Gastroesophageal sphincter (tissue), 4 donors: Measurements from ENCODE around the gene WDR64. TPM values are rescaled to one million over a fixed set of nuclear protein-coding genes. Genes with fewer than 3 reads are reported as not detected.

Experiments
- ATAC-seq: fragments of 150-250 bp; one replicate; pipeline ENCODE4 v1.9.1; 2016; ENCODE audit warnings: mild to moderate bottlenecking, moderate library complexity
- H3K27ac ChIP-seq, 4 donors: fragments of 200-600 bp; sonication (generic) in 3 of 4; 1 replicate in 3 of 4; 2 replicates in 1 of 4; pipeline ENCODE4 v1.5.1; 2016 to 2019
- H3K27me3 ChIP-seq: fragments of 200-600 bp; sonication (generic); one replicate; pipeline ENCODE4 v1.5.1; 2019
- H3K36me3 ChIP-seq, 2 donors: fragments of 200-600 bp; sonication (generic); one replicate each; pipeline ENCODE4 v1.5.1; 2019; ENCODE audit warnings: control low read depth in 1 of 2
- H3K4me1 ChIP-seq, 3 donors: fragments of 200-600 bp; sonication (generic); 1 replicate in 2 of 3; 2 replicates in 1 of 3; pipeline ENCODE4 v1.5.1; 2016 to 2019; ENCODE audit warnings: control low read depth in 2 of 3
- H3K4me3 ChIP-seq, 2 donors: fragments of 200-600 bp; sonication (generic); one replicate each; pipeline ENCODE4 v1.5.1; 2019; ENCODE audit warnings: mild to moderate bottlenecking in 1 of 2, moderate library complexity in 1 of 2
- H3K9me3 ChIP-seq, 3 donors: fragments of 200-600 bp; sonication (generic); one replicate each; pipeline ENCODE4 v1.5.1; 2017 to 2019; ENCODE audit warnings: control low read depth in 2 of 3
- CTCF ChIP-seq, 4 experiments: fragments of 200-600 bp in 2 of 4; fragments of 450-650 bp in 2 of 4; sonication (generic) in 1 of 4; IDR thresholded peaks; one replicate each; pipeline ENCODE4 v1.5.1; 2017 to 2019; ENCODE audit warnings: antibody characterized with exemption in 4 of 4, mild to moderate bottlenecking in 2 of 4, moderate library complexity in 2 of 4
- EP300 ChIP-seq: sonication (generic); formaldehyde crosslinking; IDR thresholded peaks from one replicate; pipeline ENCODE4 v1.6.1; 2017; ENCODE audit warnings: antibody characterized with exemption, mild to moderate bottlenecking
- POLR2A ChIP-seq, 2 donors: fragments of 450-650 bp; IDR thresholded peaks; one replicate each; pipeline ENCODE4 v1.6.1; 2017; ENCODE audit warnings: antibody characterized with exemption in 2 of 2, mild to moderate bottlenecking in 2 of 2, moderate library complexity in 1 of 2
- POLR2AphosphoS5 ChIP-seq: sonication (generic); formaldehyde crosslinking; IDR thresholded peaks from one replicate; pipeline ENCODE4 v1.6.1; 2017; ENCODE audit warnings: antibody characterized with exemption
- whole genome bisulfite sequencing, 2 donors: methylation state at CpG; one replicate each; pipeline ENCODE4 v1.1.5; 2018; ENCODE audit warnings: low coverage in 1 of 2; 5-methylcytosine and 5-hydroxymethylcytosine counted together
- total RNA-seq, 4 donors: library from RNA; depleted of rRNA; stranded (reverse); fragments of >200 nt; gene quantifications; one replicate each; pipeline ENCODE4 v1.1.0, GENCODE V29; 2016

WDR64 gene
- total RNA-seq, 4 donors from 2014 or later = 0.16 TPM; not detected in 3

DNA sequence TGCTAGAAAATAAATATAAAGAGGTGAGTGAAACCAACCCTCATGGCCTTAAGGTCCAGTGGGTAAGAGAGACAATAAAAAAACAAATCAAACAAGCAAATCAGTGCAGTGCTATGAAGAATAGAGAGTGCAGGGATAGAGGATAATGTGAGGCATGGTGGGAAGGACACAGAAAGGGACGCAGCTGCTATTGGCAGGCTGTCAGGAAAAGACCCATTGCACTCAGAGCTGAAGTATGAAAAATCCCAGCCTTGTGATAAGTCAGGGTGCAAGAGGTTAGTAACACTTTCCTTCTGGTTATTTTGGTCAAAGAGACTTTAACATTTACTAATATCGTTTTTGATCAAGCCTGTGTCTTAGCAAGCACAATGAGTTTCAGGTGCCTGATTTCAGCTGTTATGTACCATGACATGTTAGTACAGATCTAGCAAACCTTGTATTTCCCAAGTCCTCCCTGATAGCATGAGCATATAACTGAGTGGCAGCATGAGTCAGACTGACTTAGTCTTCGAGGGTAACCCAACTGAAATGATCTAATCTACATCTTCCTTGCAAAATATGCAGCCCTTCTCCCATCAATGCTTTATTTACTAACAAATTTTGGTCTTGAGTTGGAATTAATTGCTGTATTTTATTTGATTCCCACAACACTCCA, 43.6 kb upstream of the WDR64 start:
- ATAC-seq = no peak
- Histone ChIP-seq H3K4me1 (no peaks in the 10 kb centered on the region), H3K9me3 (no peaks in the 10 kb centered on the region), H3K27me3 (peaks cover 4% of the 10 kb centered on the region), H3K4me3 (no peak overlapping the region), H3K36me3 (no peaks in the 10 kb centered on the region), H3K27ac (no peak overlapping the region)
- TF ChIP-seq EP300 = no peak
- TF ChIP-seq POLR2A (IDR thresholded peaks at IDR 0.05) = no peak
- TF ChIP-seq CTCF (IDR thresholded peaks at IDR 0.05) = no peak
- no peak for TF ChIP-seq POLR2AphosphoS5
- 20 to 33% methylated on average over 3 of the region's 3 CpGs for WGBS, 2 donors

- TF ChIP-seq POLR2A (IDR thresholded peaks at IDR 0.05) = no peak
These were observed 41.8 kb upstream of the WDR64 start for GRCh38 chr1:241610056-241610815.

GRCh38 chr1:241611063-241611462, 41.0 kb upstream of the WDR64 start:
- H3K27me3 ChIP-seq = no peaks in the 10 kb centered on the region
- no peaks in the 10 kb centered on the region for H3K9me3 ChIP-seq
- no peaks in the 10 kb centered on the region for H3K4me1 ChIP-seq
- H3K4me3 ChIP-seq = no peak overlapping the region
- ATAC-seq = peak; percentile 62
- no peak for TF ChIP-seq POLR2A (IDR thresholded peaks at IDR 0.05)
- TF ChIP-seq CTCF (IDR thresholded peaks at IDR 0.05) = peak; percentile 67 to 69 (median 69)
- TF ChIP-seq EP300 = no peak
- TF ChIP-seq POLR2AphosphoS5 = no peak
- no peak overlapping the region for H3K27ac ChIP-seq
- H3K36me3 ChIP-seq = no peaks in the 10 kb centered on the region
- WGBS, 2 donors = 10 to 37% methylated on average over 2 to 3 of the region's 3 CpGs

More at GRCh38 chr1:241610056-241610815, 41.8 kb upstream of the WDR64 start:
- Histone ChIP-seq H3K36me3 (no peaks in the 10 kb centered on the region), H3K4me1 (no peaks in the 10 kb centered on the region), H3K4me3 (no peak overlapping the region), H3K27ac (no peak overlapping the region), H3K27me3 (no peaks in the 10 kb centered on the region), H3K9me3 (no peaks in the 10 kb centered on the region)
- WGBS, 2 donors = 27 to 31% methylated on average over 8 of the region's 8 CpGs
- no peak for ATAC-seq

- Histone ChIP-seq H3K9me3 (no peaks in the 10 kb centered on the region), H3K36me3 (no peaks in the 10 kb centered on the region), H3K4me3 (no peak overlapping the region), H3K27ac (no peak overlapping the region), H3K27me3 (no peaks in the 10 kb centered on the region), H3K4me1 (no peaks in the 10 kb centered on the region)
- whole genome bisulfite sequencing, 2 donors = 71 to 93% methylated on average over 1 of the region's 1 CpG
- TF ChIP-seq POLR2A (IDR thresholded peaks at IDR 0.05) = no peak
- no peak for TF ChIP-seq EP300
- TF ChIP-seq POLR2AphosphoS5 = no peak
- TF ChIP-seq CTCF (IDR thresholded peaks at IDR 0.05) = no peak
- ATAC-seq = no peak
These were observed 40.3 kb upstream of the WDR64 start for GRCh38 chr1:241611736-241612135.

- peak; percentile 56 for ATAC-seq
These were observed 39.3 kb upstream of the WDR64 start for GRCh38 chr1:241612533-241613477.

More at GRCh38 chr1:241612533-241613477, 39.3 kb upstream of the WDR64 start:
- Histone ChIP-seq H3K9me3 (no peaks in the 10 kb centered on the region), H3K27ac (no peak overlapping the region), H3K4me3 (no peak overlapping the region), H3K36me3 (no peaks in the 10 kb centered on the region), H3K27me3 (no peaks in the 10 kb centered on the region), H3K4me1 (no peaks in the 10 kb centered on the region)
- TF ChIP-seq CTCF (IDR thresholded peaks at IDR 0.05) = no peak
- no peak for TF ChIP-seq POLR2A (IDR thresholded peaks at IDR 0.05)
- no peak for TF ChIP-seq POLR2AphosphoS5
- no peak for TF ChIP-seq EP300
- WGBS, 2 donors = 72 to 75% methylated on average over 9 of the region's 9 CpGs
